ENCODE measurements around the gene EDIL3.

EDIL3 gene

GRCh38 chr5:83919071-83920041, 465.3 kb downstream of the EDIL3 start:
- no peak for TF ChIP-seq CTCF (conservative IDR thresholded peaks at IDR 0.05)
- no peak overlapping the region for H3K27ac ChIP-seq

GRCh38 chr5:83917261-83917908, 467.3 kb downstream of the EDIL3 start:
- no peak overlapping the region for H3K27ac ChIP-seq

GRCh38 chr5:83914662-83915418, 469.8 kb downstream of the EDIL3 start:
- no peak overlapping the region for H3K27ac ChIP-seq
- no peak for TF ChIP-seq CTCF (conservative IDR thresholded peaks at IDR 0.05)

More at GRCh38 chr5:83917261-83917908, 467.3 kb downstream of the EDIL3 start:
- TF ChIP-seq CTCF (conservative IDR thresholded peaks at IDR 0.05): no peak

GRCh38 chr5:83914199-83914598, 470.5 kb downstream of the EDIL3 start:
- TF ChIP-seq CTCF (conservative IDR thresholded peaks at IDR 0.05): no peak

GRCh38 chr5:83913593-83913992, 471.1 kb downstream of the EDIL3 start:
- H3K27ac ChIP-seq: no peak overlapping the region
- no peak for TF ChIP-seq CTCF (conservative IDR thresholded peaks at IDR 0.05)

More at GRCh38 chr5:83914199-83914598, 470.5 kb downstream of the EDIL3 start:
- no peak overlapping the region for H3K27ac ChIP-seq

- H3K27ac ChIP-seq: no peak overlapping the region
- TF ChIP-seq CTCF (conservative IDR thresholded peaks at IDR 0.05): no peak
Observed at GRCh38 chr5:83911367-83911919, 473.2 kb downstream of the EDIL3 start.

Measured in VCaP (cell line).